Breast epithelium (tissue), 4 donors: ENCODE measurements around the gene PFKFB2. TPM values are rescaled to one million over a fixed set of nuclear protein-coding genes. Genes with fewer than 3 reads are reported as not detected.
A peak's percentile ranks its signal among the peaks of the same experiment; 100 is the strongest.

Experiments
- DNase-seq, 2 donors: peaks; one replicate each; pipeline ENCODE4 v3.0.0-alpha.2; 2019; ENCODE audit warnings: low spot score in 2 of 2
- H3K27ac ChIP-seq, 2 donors: fragments of 200-600 bp; sonication (generic) in 1 of 2; one replicate each; pipeline ENCODE4 v1.5.1; 2016 to 2019; ENCODE audit warnings: mild to moderate bottlenecking in 1 of 2
- H3K27me3 ChIP-seq, 2 donors: fragments of 200-600 bp; sonication (generic) in 1 of 2; one replicate each; pipeline versions ENCODE4 v1.5.1 to v1.6.0; 2017 to 2019; ENCODE audit warnings: control low read depth in 1 of 2, mild to moderate bottlenecking in 1 of 2
- H3K36me3 ChIP-seq: fragments of 200-600 bp; one replicate; pipeline ENCODE4 v1.5.1; 2019
- H3K4me1 ChIP-seq, 2 donors: fragments of 200-600 bp; sonication (generic); one replicate each; pipeline ENCODE4 v1.5.1; 2016 to 2019; ENCODE audit warnings: control low read depth in 1 of 2
- H3K4me3 ChIP-seq, 3 donors: fragments of 200-600 bp; sonication (generic); 1 replicate in 2 of 3; 2 replicates in 1 of 3; pipeline ENCODE4 v1.5.1; 2016 to 2019; ENCODE audit warnings: mild to moderate bottlenecking in 3 of 3, moderate library complexity in 2 of 3
- H3K9me3 ChIP-seq, 2 donors: fragments of 200-600 bp; sonication (generic) in 1 of 2; one replicate each; pipeline ENCODE4 v1.5.1; 2016 to 2019; ENCODE audit warnings: control low read depth in 1 of 2
- POLR2A ChIP-seq: fragments of 450-650 bp; IDR thresholded peaks from one replicate; pipeline ENCODE4 v1.6.1; 2016; ENCODE audit warnings: antibody characterized with exemption, mild to moderate bottlenecking, moderate library complexity
- POLR2AphosphoS5 ChIP-seq, 3 donors: sonication (generic); formaldehyde crosslinking; IDR thresholded peaks; one replicate each; pipeline ENCODE4 v1.6.1; 2017; ENCODE audit warnings: antibody characterized with exemption in 3 of 3
- intact Hi-C: fragments of 100-400 bp; cut with DNase I; formaldehyde crosslinking; loops from one replicate; pipeline ENCODE4 v1.15.1; 2023; ENCODE audit warnings: low total_unique reads
- total RNA-seq, 3 donors: library from RNA; depleted of rRNA; stranded (reverse); fragments of >200 nt; gene quantifications; one replicate each; pipeline ENCODE4 v1.1.0, GENCODE V29; 2016
- TF ChIP-seq, protein P1 (sequence below), 3 donors: fragments of 450-650 bp; IDR thresholded peaks; one replicate each; pipeline ENCODE4 v1.5.1; 2016 to 2017; ENCODE audit warnings: antibody characterized with exemption in 3 of 3, mild to moderate bottlenecking in 3 of 3, moderate library complexity in 3 of 3

The PFKFB2 gene
- total RNA-seq, 3 donors from 2014 or later, result 7.5 to 13.2 (median 8.2) TPM

DNA sequence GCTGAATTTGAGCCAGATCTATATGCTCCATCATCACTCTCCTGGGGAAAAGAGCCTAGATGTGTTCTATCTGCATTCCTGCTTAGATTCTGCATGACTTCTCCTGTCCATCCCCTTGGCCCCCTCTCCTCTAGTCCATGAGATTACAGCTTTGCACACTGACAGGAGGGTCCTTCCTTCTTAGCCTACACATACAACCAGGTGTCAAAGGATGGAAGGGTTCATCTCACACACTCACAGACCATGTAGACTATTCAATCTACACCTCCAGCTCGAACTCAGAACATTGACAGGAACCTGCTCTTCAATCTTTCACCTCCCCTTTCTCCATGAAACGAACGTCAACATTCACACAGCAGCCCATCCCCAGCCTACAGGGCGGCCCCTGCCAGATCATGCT is 34.4 kb upstream of the PFKFB2 start:
- no peaks in the 10 kb centered on the region for H3K36me3 ChIP-seq
- H3K9me3 ChIP-seq, result no peaks in the 10 kb centered on the region
- no peaks in the 10 kb centered on the region for H3K27me3 ChIP-seq
- DNase-seq, result no peak
- H3K4me3 ChIP-seq, result no peak overlapping the region
- H3K27ac ChIP-seq, result peak overlapping the region; percentile 33 to 93
- TF ChIP-seq POLR2AphosphoS5 (IDR thresholded peaks at IDR 0.05) (no peak), POLR2A (no peak)
- TF ChIP-seq, protein P1, sequence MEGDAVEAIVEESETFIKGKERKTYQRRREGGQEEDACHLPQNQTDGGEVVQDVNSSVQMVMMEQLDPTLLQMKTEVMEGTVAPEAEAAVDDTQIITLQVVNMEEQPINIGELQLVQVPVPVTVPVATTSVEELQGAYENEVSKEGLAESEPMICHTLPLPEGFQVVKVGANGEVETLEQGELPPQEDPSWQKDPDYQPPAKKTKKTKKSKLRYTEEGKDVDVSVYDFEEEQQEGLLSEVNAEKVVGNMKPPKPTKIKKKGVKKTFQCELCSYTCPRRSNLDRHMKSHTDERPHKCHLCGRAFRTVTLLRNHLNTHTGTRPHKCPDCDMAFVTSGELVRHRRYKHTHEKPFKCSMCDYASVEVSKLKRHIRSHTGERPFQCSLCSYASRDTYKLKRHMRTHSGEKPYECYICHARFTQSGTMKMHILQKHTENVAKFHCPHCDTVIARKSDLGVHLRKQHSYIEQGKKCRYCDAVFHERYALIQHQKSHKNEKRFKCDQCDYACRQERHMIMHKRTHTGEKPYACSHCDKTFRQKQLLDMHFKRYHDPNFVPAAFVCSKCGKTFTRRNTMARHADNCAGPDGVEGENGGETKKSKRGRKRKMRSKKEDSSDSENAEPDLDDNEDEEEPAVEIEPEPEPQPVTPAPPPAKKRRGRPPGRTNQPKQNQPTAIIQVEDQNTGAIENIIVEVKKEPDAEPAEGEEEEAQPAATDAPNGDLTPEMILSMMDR (IDR thresholded peaks at IDR 0.05), result no peak
- peaks cover 0 to 5% of the 10 kb centered on the region in 2 donors for H3K4me1 ChIP-seq
- intact Hi-C loops, result no loop called here

DNA sequence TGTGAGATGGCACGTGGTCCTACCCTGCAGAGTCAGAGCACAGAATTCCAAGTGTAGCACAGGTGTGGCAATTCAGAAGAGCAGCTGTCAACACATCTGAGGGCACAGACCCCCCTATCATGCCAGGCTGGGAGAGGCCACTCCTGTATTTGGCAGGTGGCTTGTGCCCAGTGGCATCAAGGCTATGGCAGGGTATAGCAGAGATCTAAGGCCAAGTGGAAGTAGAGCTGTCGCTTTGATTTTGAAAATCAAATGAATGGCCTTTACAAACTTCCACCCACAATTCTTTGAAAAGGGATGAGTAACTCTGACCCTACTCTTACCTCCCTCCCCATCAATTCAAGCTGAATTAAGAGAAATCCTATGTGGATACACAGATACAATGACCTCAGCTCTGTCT is 33.9 kb upstream of the PFKFB2 start:
- TF ChIP-seq POLR2AphosphoS5 (IDR thresholded peaks at IDR 0.05) (no peak), POLR2A (no peak)
- TF ChIP-seq, protein P1 (IDR thresholded peaks at IDR 0.05), result no peak
- Histone ChIP-seq H3K4me3 (no peak overlapping the region), H3K27me3 (no peaks in the 10 kb centered on the region), H3K36me3 (no peaks in the 10 kb centered on the region), H3K27ac (peak overlapping the region; percentile 33 to 93), H3K9me3 (no peaks in the 10 kb centered on the region), H3K4me1 (peaks cover 0 to 5% of the 10 kb centered on the region in 2 donors)
- no peak for DNase-seq
- intact Hi-C loops, result no loop called here

DNA sequence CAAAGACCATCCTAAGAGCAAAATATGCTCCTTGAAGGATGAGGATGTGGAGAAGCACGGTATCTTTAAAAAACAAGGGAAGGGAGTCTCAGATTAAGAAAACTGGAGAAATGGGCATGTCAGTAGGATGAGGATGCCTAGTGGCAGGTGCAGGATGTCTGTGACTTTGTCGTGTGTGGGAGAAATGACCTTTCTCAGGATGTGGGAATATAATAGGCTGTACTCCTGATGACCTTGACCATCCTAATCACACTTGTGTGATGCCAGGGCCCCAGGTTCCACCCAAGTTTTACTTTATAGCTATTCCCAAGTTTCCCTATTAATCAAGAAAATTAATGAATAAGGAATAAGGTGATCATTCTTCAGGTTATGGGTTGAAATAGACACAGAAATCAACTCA is 33.4 kb upstream of the PFKFB2 start:
- no peaks in the 10 kb centered on the region for H3K27me3 ChIP-seq
- H3K36me3 ChIP-seq, result no peaks in the 10 kb centered on the region
- no peak for TF ChIP-seq POLR2AphosphoS5 (IDR thresholded peaks at IDR 0.05)
- TF ChIP-seq, protein P1 (IDR thresholded peaks at IDR 0.05), result no peak
- no peak for TF ChIP-seq POLR2A
- no peak for DNase-seq
- H3K9me3 ChIP-seq, result no peaks in the 10 kb centered on the region
- H3K27ac ChIP-seq, result peak overlapping the region; percentile 65 to 93
- H3K4me1 ChIP-seq, result peaks cover 0 to 10% of the 10 kb centered on the region in 2 donors
- intact Hi-C loops, result no loop called here
- no peak overlapping the region for H3K4me3 ChIP-seq

DNA sequence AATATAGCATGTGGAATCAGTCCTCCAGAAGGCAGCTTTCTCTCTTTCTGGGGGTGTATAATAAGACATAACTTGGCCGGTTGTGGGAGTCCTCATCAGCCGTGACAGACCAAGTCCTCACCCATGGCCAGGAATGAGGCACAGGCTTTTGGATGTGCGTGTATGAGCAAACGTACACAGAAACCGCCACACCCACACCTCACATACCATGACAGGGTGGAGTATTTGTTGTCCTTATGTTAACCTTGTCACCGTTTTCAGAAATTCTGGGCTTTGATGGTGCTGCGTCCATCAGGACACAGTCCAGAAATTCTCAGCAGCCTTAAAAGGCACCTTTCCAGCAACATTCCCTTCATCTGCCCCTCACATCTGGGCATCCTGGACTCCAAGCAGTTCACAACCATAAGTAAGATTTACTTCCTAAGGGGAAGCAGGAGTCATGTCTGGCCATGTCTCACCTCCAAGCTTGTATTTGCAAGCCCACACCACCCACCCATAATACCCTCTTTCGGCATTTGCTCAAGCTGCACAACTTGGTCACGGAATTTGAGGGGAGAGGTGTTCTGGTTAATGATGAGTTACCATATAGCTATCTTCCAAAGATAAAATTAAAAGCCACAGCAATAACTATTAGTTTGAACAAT is 32.9 kb upstream of the PFKFB2 start:
- Histone ChIP-seq H3K27me3 (no peaks in the 10 kb centered on the region), H3K9me3 (no peaks in the 10 kb centered on the region), H3K27ac (peak overlapping the region; percentile 65 to 93), H3K4me1 (peaks cover 0 to 12% of the 10 kb centered on the region in 2 donors), H3K4me3 (no peak overlapping the region), H3K36me3 (no peaks in the 10 kb centered on the region)
- TF ChIP-seq POLR2AphosphoS5 (IDR thresholded peaks at IDR 0.05) (no peak), POLR2A (no peak)
- TF ChIP-seq, protein P1 (IDR thresholded peaks at IDR 0.05), result no peak
- no peak for DNase-seq
- intact Hi-C loops, result no loop called here

DNA sequence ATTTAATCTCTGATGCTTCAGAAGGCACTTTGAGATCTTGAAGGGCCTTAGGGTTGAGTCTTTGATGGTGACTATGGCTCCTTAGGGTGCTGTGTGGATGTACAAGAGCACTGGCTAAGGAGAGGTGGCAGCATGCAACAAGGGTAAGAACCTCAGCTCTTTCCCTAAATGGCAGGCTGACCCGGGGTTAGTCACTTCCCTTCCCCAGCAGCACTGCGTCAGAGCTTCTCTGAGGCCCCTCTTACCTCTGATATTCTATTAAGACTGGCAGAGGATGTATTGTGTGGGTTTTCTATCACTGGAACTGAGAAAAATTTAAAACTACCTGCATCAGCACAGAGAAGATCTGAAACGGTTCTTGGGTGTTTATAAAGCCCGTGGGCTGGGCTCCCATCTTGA is 32.4 kb upstream of the PFKFB2 start:
- H3K9me3 ChIP-seq, result no peaks in the 10 kb centered on the region

More for the DNA sequence above, 32.4 kb upstream of the PFKFB2 start:
- peak overlapping the region; percentile 65 to 93 for H3K27ac ChIP-seq
- intact Hi-C loops, result no loop called here
- no peaks in the 10 kb centered on the region for H3K27me3 ChIP-seq
- no peaks in the 10 kb centered on the region for H3K36me3 ChIP-seq
- peaks cover 0 to 12% of the 10 kb centered on the region in 2 donors for H3K4me1 ChIP-seq
- TF ChIP-seq POLR2A, result no peak
- TF ChIP-seq, protein P1 (IDR thresholded peaks at IDR 0.05), result no peak
- no peak for TF ChIP-seq POLR2AphosphoS5 (IDR thresholded peaks at IDR 0.05)
- no peak for DNase-seq
- no peak overlapping the region for H3K4me3 ChIP-seq
